ENCODE results near the gene SAT1.
"Not testable (repeated sequence)": the region's sequence is repeated elsewhere in the genome, so short reads cannot be mapped to it uniquely, and the experiment has no call there.

Gene SAT1

DNA sequence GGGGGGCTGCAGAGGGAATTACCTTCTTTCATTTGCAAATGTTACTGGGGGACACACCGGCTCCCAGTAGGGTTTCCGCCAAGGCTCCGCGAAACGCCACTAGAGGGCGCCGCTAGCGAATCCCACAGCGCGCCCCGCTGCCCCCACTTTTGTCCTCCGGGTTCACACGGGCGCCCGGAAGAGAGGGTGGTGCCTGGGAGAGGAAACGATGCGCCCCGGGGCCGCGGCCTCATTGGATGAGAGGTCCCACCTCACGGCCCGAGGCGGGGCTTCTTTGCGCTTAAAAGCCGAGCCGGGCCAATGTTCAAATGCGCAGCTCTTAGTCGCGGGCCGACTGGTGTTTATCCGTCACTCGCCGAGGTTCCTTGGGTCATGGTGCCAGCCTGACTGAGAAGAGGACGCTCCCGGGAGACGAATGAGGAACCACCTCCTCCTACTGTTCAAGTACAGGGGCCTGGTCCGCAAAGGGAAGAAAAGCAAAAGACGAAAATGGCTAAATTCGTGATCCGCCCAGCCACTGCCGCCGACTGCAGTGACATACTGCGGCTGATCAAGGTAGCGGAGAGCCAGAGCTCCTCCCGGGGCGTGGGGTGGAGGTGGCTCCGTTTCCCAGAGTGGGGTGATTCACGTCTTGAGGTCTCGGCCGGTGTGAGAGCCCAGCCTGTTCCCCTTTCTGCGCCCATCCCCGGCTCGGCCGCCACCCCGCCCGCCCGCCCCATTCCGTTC lies at the start of gene SAT1:
Gene SAT1, plus strand, starts transcription at position 311 of the 726 bp plus-strand sequence. Its CDS starts 179 bp downstream, at position 490.
- DNase-seq (ENCODE audit: low read depth), result peak; percentile 91

DNA sequence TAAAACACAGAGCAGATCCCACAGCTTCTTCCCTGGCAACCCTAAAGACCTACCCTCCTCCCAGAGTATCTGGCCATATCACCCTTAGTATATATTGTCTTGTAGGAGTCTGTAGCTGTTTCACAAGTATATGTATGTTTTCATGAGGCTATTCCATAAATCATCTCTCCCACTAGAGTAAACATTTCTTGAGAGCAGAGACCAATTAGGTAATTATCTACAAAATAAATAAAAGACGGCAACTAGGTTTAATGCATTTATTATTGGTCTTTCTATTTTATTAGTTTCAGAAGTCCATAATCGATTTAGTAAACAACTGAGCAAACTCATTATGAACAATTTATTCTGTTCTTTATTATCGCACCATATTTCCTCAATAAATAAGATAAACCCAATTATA lies 46.9 kb upstream of the SAT1 start:
- no peak for DNase-seq (ENCODE audit: low read depth)

DNA sequence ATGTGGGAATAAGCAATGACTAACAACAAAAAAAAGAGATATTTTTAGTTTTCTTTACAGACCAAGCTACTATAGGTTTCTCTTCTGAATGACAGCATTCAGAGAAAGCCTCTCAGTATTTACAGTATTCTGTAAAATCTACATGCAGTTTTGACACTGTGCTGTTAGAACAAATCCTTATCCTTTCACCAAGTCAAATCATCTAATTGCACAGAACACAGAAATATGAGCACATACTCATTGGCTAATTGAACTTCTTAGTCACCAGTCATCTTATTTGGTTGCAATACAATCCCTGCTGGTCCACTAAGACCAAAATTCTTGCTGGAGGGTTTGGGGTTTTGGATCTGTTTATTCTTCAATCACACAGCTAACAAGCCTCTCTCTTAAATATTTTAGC lies 45.6 kb upstream of the SAT1 start:
- DNase-seq (ENCODE audit: low read depth), result no peak

DNA sequence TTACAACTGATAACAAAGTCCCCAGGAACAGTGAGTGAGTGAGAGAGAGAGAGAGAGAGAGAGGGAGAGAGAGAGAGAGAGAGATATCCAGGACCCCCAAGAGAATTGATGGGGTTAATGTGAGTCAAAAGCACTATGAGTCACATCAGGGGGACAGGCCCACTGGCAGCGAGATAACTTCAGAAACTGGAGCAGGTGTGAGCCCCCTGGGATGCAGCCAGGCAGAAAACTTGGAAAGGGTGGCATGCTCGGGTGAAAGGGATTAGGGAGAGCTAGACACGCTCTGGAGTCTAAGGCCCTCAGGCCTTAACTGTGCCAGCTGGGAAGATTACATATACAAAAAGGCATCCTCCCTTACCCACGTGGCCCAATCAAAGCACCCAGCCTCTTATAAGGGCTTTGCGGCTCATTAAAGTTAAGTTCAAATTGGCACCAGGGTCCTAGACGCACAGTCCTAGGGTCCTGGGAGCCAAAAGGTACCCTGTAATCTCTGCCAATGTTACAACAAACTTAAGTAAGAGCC lies 40.7 kb upstream of the SAT1 start:
- no peak for DNase-seq (ENCODE audit: low read depth)

DNA sequence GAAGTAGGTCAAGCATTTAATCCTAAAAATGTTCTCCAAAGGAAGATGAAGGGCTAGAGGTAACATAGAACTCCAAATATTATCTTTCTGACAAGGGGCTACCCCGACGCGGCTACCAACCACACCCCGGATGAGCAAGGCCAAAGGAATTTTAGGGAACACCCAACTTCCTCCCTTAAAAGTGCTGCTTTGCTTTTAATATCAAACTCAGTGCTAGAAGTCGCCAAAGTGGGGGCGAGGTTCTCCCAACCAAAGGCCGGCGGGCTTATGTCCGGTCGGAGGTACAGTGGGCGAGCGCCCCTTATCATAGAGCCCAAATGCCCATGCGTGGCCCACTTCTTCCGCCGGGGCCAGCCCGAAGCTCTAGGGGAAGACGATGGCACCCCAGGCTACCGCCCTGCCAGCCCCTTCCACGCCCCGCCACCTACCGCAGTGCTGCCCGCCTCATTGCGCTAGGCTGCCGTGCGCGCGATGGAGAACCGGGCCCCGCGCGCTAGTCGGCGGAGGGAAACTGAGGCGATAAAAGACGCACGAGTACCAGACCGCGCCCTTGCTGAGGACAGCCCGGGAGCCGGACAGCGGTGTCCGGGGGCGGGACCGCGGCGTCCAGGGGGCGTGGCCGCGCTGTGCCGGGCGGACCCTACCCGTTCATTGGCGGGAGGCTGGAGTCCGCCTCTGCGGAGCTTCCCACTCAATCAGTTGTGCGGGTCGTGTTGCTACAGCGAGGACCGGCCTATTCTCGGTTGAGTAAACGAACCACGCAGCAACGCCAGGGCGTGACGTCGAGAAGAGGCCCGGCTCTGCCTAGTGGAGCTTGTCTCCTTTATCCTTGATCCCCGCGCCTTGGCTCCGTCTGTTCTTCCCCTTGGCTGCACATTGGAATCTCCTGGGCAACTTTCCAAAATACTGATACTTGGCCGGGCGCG lies 40.0 kb upstream of the SAT1 start, which contains the start of gene ACOT9:
Gene ACOT9, minus strand, starts transcription at position 580 of the 926 bp plus-strand sequence. Its CDS starts 132 bp downstream, at position 448.
- DNase-seq (ENCODE audit: low read depth), result peak; percentile 26

DNA sequence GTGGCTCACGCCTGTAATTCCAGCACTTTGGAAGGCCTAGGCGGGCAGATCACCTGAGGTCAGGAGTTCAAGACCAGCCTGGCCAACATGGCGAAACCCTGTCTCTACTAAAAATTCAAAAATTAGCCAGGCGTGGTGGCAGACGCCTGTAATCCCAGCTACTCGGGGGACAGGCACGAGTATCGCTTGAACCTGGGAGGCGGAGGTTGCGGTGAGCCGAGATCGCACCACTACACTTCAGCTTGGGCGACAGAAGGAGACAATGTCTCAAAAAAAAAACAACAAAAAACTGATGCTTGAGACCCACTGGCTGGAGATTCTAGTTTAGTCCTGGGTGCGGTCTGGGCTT lies 39.4 kb upstream of the SAT1 start:
- not testable (repeated sequence) for DNase-seq (ENCODE audit: low read depth)

DNA sequence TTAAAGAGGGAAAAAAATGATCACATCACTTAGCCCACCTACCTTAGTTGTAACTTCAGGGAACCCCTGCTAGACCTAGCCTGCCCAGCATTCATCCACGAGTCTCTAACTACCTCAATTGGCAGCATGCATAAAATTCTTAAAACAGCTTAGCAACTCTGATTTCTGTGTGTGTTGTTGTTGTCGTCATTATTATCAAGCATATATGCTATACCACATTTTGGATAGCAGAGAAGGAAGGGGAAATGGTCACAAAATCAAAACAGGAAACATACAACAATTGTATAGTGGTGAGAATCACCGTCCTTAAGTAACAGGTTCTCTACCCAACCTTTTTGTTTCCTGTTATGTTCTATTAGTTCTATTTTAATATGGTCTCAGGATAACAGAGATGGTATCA lies 37.2 kb upstream of the SAT1 start:
- no peak for DNase-seq (ENCODE audit: low read depth)

DNA sequence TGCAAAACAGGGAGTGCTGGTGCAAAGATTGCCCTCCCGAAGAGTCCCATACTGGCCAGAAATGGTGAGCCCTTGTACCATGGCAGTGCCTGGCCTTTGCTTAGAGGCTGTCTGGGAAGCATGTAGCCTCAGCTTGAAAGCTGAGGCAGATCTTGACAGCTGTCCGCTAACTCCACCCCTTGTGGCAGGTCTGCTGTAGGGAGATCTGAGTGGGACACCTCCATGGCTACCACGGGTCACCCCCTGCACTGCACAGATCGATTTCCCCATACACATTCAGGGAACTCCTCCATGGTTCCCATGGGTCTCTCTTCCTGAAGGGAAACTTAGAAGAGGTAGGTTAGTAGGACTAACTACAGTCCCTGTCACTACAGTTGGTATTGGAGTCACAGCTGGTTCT lies 33.8 kb upstream of the SAT1 start:
- no peak for DNase-seq (ENCODE audit: low read depth)

DNA sequence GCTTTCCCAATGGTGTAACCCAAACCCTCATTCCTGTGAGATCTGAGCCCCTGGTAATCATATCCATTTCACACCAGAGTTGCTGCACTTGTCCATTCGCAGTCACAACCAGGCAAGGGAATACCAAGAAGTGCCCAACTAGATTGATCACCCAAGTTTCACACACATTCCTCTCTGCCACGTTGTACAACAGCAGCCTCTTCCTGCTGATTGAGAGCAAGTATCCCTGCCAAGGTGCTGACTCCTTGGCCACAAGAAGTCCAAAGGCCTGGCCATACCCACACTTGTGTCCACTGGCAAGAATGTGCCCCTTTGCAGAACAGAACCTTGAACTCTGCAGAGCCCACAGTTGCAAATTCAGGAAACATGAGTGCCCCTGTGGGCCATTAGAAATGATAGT lies 33.4 kb upstream of the SAT1 start:
- DNase-seq (ENCODE audit: low read depth), result no peak

DNA sequence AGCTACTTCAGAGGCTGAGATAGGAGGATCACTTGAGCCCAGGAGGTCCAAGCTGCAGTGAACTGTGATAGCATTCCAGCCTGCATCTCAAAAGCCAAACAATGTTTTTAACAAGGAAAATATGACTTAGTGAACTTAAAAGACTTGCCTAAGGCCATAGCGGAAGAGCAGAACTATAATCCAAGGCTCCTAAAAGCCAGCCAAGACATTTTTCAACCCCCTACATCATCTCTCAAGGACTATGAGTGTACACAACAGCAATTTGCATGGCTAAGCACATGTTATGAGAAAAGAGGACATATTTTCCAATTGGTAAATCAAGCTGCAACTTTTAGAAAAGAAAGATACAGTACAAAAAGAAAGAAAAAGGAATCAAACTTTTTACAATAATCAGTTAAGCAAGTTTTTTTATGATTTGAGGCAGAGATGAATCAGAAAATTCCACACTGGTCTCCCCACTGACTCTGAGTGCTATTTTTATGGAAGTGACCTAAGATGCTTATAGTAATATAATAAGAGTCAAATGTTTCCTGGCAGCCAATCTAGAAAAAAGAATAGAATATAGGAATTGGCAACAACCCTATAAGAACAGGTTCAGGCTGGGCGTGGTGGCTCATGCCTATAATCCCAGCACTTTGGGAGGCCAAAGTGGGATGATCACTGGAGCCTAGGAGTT lies 30.1 kb upstream of the SAT1 start:
- DNase-seq (ENCODE audit: low read depth), result no peak

DNA sequence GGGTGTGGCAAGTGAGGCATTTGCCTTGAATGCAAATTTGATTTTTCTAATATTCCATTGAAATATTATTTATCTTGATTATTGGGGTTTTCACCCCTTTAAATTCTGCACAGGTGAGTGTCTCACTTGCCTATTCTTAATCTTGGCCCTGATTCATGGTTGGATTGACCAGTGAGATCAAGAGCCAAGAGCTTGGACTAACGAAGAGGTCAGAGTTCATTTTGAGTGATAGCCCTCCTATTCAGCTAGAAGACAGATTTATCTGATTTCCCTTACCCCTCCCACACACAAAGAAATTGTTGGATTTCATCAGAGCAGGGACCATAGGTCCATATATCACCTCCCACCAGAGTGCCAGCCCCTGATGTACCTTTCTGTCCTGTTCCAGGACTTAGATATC lies 28.3 kb upstream of the SAT1 start:
- DNase-seq (ENCODE audit: low read depth), result no peak

DNA sequence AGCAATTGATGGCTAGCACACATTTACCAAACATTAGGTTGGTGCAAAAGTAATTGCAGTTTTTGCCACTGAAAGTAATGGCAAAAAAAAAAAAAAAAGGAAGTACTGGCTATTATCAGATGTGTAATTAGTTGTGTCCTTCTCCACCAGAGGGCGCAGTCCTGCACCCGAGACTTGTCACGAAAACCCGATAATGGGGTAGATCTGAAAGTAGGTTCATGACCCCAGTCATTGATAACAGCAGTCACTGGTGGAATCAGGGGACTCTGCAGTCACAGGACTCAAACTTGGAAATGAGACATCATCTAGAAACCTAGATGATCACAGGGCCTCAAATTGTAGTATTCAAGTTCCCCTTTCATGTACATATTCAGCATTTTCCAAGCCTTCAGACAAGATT lies 26.8 kb upstream of the SAT1 start:
- DNase-seq (ENCODE audit: low read depth), result peak; percentile 53

DNA sequence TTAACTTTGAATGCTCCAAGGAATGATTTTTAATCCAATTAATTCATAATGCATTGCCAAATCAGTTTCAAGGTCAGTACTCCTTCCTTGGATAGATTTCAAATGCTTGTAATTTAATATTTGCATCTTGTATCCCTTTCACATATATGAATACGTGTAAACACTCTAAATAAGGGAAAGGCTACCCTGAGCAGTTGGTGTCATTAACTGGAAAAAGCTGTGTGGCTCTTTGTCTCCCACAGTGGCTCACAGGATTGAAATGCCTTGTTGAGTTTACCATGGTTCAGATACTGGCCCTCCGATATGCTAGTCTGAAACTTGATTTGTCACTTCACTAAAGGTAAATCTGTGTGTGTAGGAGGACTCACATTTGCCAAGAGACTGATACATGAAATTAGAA lies 23.2 kb upstream of the SAT1 start:
- DNase-seq (ENCODE audit: low read depth), result no peak

DNA sequence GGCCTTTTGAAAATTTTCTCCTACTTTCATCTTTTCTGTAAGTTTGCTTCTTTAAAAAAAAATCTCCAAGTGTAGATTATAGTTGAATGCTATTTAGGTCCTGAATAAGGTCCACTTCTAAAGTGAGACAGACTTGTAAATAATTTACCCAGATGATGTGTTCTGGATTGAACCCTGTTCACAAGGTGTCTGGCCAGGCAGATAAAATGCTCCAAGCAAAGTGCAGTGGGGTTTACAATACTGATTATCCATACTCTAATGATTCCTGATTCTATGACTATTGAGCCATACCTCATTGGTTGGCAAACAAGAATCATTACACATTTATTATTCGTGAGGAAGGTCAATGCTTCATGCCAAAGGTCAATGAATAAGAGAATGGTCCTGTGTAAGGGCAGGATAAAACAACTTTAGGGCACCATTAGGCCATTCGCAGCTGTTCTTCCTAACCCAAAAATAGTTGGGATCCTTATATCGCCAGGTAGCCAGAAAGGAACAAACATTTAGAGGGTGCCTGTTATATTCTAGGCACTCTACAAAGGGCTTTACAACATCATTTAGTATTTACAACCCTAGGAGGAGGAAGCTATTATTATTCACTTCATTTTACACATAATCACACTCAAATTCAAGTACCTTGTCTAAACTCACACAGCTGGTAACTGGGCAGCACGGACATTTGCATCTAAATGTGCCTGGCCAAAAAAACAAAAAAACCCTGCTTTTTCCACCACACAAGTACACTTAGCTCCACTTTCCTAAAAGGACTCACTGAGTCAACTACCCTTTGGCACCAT lies 18.6 kb upstream of the SAT1 start:
- no peak for DNase-seq (ENCODE audit: low read depth)

DNA sequence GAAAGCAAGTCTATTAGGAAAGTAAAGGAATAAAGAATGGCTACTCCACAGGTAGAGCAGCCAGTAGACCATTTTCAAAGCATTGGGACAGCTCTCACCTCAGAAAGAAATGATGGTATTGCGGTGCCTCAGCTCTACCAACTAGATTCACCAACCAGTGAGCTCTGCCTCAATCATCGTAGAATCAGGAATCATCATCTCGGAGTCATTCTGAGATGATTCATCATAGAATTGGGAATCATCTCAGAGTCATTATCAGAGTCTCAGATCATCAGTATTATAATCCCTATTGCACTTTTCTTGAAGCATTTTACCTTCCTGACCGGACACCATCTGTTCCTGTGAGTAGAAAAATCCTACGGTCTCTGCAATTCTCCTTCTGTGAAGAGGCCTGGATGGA lies 17.5 kb upstream of the SAT1 start:
- DNase-seq (ENCODE audit: low read depth), result no peak

DNA sequence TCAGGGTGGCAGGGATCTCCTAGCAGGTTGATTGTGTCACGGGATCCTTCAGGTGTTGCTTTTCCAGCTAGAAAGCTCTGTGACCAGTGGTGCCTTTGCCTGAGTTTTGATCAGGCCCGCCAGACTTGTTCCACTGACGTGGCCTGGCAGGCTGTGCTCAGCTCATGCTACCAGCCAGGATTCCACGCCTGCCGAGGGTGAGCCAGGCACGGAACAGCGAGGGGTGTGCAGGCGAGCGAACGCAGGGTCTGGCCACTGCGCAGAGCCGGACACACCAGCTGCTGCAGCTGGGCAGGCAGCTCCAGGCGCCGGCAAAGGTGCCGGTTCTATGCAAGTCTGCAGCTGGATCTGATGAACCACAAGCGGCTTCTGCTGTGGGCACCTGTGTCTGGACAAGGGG lies 17.1 kb upstream of the SAT1 start:
- no peak for DNase-seq (ENCODE audit: low read depth)

DNA sequence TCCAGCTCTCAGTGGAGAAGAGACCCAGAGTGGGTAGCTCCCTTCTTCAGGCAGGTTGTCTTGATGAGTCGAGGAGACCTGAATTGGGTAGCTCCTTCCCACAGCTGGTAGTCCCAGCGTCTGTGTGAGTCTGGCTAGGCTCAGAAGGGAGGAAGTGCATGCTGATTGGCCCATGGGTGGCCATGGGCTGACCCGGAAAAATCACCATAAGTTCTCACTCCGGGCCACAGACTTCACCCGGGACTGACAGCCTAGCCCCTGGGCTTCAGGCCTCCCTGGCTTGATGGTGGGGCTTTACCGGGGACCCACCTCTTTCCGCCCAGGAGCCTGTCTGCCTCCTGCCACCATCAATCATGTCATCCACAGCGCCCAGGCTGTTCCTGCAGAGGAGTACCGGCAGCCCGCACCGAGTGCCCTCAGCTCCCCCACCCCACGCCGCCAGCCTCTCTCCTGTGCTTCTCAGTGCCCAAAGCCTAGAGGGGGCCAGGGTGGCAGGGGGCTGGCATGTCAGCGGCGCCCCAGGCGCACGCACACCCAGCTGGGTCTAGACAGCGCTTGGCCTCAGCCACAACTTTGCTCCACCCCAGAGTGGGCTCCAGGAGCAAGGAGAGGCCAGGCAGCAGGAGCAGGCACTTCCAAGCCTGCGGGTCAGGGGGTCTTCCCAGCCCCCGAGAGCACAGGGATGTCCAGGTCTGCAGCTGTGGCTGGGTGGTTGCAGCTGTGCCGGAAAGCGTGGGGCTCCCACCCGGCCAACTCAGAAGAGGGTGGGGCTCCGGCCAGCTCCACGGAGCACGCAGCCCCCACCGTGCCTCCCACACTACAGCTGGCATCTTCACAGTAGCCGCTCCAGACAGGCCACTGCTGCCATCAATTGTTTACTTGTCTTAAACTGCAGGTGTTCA lies 16.1 kb upstream of the SAT1 start:
- no peak for DNase-seq (ENCODE audit: low read depth)

DNA sequence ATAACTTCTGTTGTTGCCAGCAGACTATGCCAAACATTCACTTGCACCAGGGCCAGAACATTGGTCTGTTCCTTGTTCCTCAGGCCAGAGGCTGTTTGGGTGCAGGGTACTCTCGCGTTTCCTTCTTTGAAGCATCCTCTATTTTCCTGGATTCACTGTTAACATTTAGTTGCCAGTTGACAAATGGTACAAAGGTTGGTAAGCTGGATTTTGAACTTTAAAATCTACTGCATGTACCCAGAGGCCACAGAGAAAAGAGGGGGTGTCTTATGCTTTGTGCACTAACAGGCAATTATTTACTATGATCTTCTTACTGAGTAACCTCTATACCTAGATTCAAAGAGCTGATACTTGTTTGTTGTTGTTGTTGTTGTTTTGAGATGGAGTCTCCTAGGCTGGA lies 12.8 kb upstream of the SAT1 start:
- DNase-seq (ENCODE audit: low read depth), result no peak

DNA sequence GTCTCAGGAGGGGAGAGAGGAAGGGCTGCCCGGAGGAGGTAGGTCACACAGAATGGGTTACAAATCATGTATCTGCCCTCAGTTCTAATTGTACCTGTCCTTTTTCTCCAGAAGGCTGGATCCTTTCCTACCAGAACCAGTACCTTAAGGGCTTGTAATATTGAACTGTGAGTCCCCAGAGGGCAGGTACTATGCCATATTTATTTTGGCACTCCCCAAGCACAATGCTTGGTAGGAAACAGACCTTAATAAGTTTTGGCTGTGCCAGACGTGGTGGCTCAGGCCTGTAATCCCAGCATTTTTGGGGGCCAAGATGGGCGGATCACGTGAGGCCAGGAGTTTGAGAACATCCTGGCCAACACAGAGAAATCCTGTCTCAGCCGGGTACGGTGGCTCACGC lies 11.9 kb upstream of the SAT1 start:
- DNase-seq (ENCODE audit: low read depth), result not testable (repeated sequence)

DNA sequence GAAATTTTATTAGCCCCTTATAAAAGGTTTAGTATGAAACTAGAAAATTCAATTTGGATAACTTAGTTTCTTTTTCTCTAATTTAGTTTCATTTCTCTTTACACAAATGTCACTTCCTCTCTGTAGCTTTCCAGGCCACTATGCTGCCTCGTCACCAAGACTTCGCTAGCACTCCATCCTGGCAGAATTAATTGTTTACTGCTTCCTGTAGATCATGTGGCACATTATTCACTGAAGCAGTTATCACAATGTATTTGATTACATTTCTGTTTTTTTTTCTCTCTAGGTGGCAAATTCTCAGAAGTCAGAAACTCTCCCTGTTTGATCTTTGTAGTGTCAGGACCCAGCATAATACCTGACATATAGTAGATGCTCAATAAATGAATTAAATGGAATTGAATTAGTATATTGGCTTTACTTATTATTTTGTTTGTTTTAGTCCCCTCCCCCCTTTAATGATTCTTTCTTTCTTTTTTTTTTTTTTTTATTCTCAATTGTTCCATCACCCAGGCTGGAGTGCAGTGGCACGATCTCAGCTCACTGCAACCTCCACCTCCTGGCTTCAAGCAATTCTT lies 9.3 kb upstream of the SAT1 start:
- DNase-seq (ENCODE audit: low read depth), result peak; percentile 8
